Spinal cord (tissue), 10 donors: Measurements from ENCODE around the gene ZBTB40. TPM values are rescaled to one million over a fixed set of nuclear protein-coding genes. Genes with fewer than 3 reads are reported as not detected.

Source experiments
- DNase-seq, 6 donors: peaks; one replicate each; pipeline versions ENCODE4 v3.0.0 to v3.0.0-alpha.2; 2013 to 2015; ENCODE audit warnings: low spot score in 6 of 6, low read depth in 4 of 6
- H3K27ac ChIP-seq: one replicate; pipeline ENCODE4 v1.5.1; 2013; ENCODE audit warnings: low read depth, low read length, control low read depth
- H3K27me3 ChIP-seq: one replicate; pipeline ENCODE4 v1.6.1; 2013; ENCODE audit warnings: low read length; ENCODE audit not compliant: control insufficient read depth, insufficient read depth
- H3K36me3 ChIP-seq: one replicate; pipeline ENCODE4 v1.6.1; 2013; ENCODE audit warnings: low read length; ENCODE audit not compliant: control insufficient read depth, insufficient read depth
- H3K4me1 ChIP-seq: one replicate; pipeline ENCODE4 v1.6.1; 2013; ENCODE audit warnings: low read length; ENCODE audit not compliant: control insufficient read depth, insufficient read depth
- H3K4me3 ChIP-seq: one replicate; pipeline ENCODE4 v1.5.1; 2013; ENCODE audit warnings: low read depth, low read length, control low read depth
- H3K9me3 ChIP-seq: one replicate; pipeline ENCODE4 v1.6.1; 2013; ENCODE audit warnings: low read length; ENCODE audit not compliant: control insufficient read depth, insufficient read depth
- WGBS: methylation state at CpG from one replicate; pipeline ENCODE4 v1.1.5; 2013; ENCODE audit warnings: missing lambda C conversion rate; ENCODE audit not compliant: insufficient coverage; 5-methylcytosine and 5-hydroxymethylcytosine counted together
- polyA plus RNA-seq, 2 donors: library from polyadenylated mRNA; unstranded; fragments of 120-200 nt; gene quantifications; one replicate each; pipeline ENCODE4 v1.2.1, GENCODE V29; 2013; ENCODE audit not compliant: insufficient read length in 2 of 2
- total RNA-seq, 2 donors: library from RNA; depleted of rRNA in 1 of 2; stranded (reverse); fragments of 120-200 nt in 1 of 2; fragments of >200 nt in 1 of 2; gene quantifications; one replicate each; pipeline versions ENCODE4 v1.2.3 to v1.2.4, GENCODE V29; 2013 to 2014
- donor health status: healthy.

ZBTB40 gene
- total and polyA plus RNA-seq, 4 donors, result 13.6 to 19.0 (median 17.7) TPM

GRCh38 chr1:22494943-22495579 lies 43.4 kb downstream of the ZBTB40 start:
- peaks cover 3% of the 10 kb centered on the region for H3K27me3 ChIP-seq
- no peaks in the 10 kb centered on the region for H3K9me3 ChIP-seq
- peaks cover 4% of the 10 kb centered on the region for H3K4me1 ChIP-seq
- DNase-seq, result no peak
- H3K27ac ChIP-seq, result no peak overlapping the region
- no peaks in the 10 kb centered on the region for H3K36me3 ChIP-seq
- 94% methylated on average over 5 of the region's 6 CpGs for WGBS
- H3K4me3 ChIP-seq, result no peak overlapping the region

- DNase-seq, result no peak
- peaks cover 3% of the 10 kb centered on the region for H3K27me3 ChIP-seq
- H3K27ac ChIP-seq, result no peak overlapping the region
- WGBS, result 85% methylated on average over 5 of the region's 7 CpGs
- H3K4me3 ChIP-seq, result no peak overlapping the region
- H3K36me3 ChIP-seq, result no peaks in the 10 kb centered on the region
- H3K9me3 ChIP-seq, result no peaks in the 10 kb centered on the region
- H3K4me1 ChIP-seq, result peaks cover 9% of the 10 kb centered on the region
These were observed 45.0 kb downstream of the ZBTB40 start for GRCh38 chr1:22496536-22497160.

GRCh38 chr1:22498463-22498862 lies 46.8 kb downstream of the ZBTB40 start:
- DNase-seq, result peak in 1 of 6 donors; percentile 66
- no peaks in the 10 kb centered on the region for H3K9me3 ChIP-seq
- 83% methylated on average over 1 of the region's 2 CpGs for WGBS
- H3K36me3 ChIP-seq, result no peaks in the 10 kb centered on the region
- no peak overlapping the region for H3K27ac ChIP-seq
- peaks cover 3% of the 10 kb centered on the region for H3K27me3 ChIP-seq
- no peak overlapping the region for H3K4me3 ChIP-seq
- peaks cover 13% of the 10 kb centered on the region for H3K4me1 ChIP-seq

- no peak overlapping the region for H3K4me3 ChIP-seq
- H3K36me3 ChIP-seq, result no peaks in the 10 kb centered on the region
- H3K4me1 ChIP-seq, result peaks cover 13% of the 10 kb centered on the region
- peaks cover 3% of the 10 kb centered on the region for H3K27me3 ChIP-seq
- no peak overlapping the region for H3K27ac ChIP-seq
- H3K9me3 ChIP-seq, result no peaks in the 10 kb centered on the region
- 75% methylated on average over 1 of the region's 4 CpGs for WGBS
- DNase-seq, result no peak
These were observed 48.4 kb downstream of the ZBTB40 start for GRCh38 chr1:22500058-22500457.

- Histone ChIP-seq H3K4me1 (peaks cover 13% of the 10 kb centered on the region), H3K4me3 (no peak overlapping the region), H3K36me3 (no peaks in the 10 kb centered on the region), H3K9me3 (no peaks in the 10 kb centered on the region), H3K27ac (no peak overlapping the region), H3K27me3 (peaks cover 3% of the 10 kb centered on the region)
- WGBS, result 18% methylated on average over 4 of the region's 6 CpGs
- peak in 4 of 6 donors; percentile 41 to 86 (median 74) for DNase-seq
These were observed 48.8 kb downstream of the ZBTB40 start for GRCh38 chr1:22500471-22500870.

GRCh38 chr1:22502202-22502601 lies 50.6 kb downstream of the ZBTB40 start:
- H3K27ac ChIP-seq, result no peak overlapping the region
- DNase-seq, result peak in 2 of 6 donors; percentile 30 to 52
- WGBS, result no CpG with 5 or more reads among the region's 1 CpG
- H3K4me1 ChIP-seq, result peaks cover 13% of the 10 kb centered on the region
- H3K27me3 ChIP-seq, result peaks cover 3% of the 10 kb centered on the region
- H3K4me3 ChIP-seq, result no peak overlapping the region
- H3K9me3 ChIP-seq, result no peaks in the 10 kb centered on the region
- H3K36me3 ChIP-seq, result no peaks in the 10 kb centered on the region

GRCh38 chr1:22503721-22504410 lies 52.2 kb downstream of the ZBTB40 start:
- no peak overlapping the region for H3K4me3 ChIP-seq
- no peaks in the 10 kb centered on the region for H3K9me3 ChIP-seq
- no peaks in the 10 kb centered on the region for H3K27me3 ChIP-seq
- no peak overlapping the region for H3K27ac ChIP-seq
- 50% methylated on average over 1 of the region's 2 CpGs for WGBS
- peaks cover 16% of the 10 kb centered on the region for H3K4me1 ChIP-seq
- H3K36me3 ChIP-seq, result peaks cover 3% of the 10 kb centered on the region
- DNase-seq, result no peak

- 86% methylated on average over 7 of the region's 8 CpGs for WGBS
- no peaks in the 10 kb centered on the region for H3K27me3 ChIP-seq
- H3K4me1 ChIP-seq, result peaks cover 9% of the 10 kb centered on the region
- peaks cover 3% of the 10 kb centered on the region for H3K36me3 ChIP-seq
- no peak overlapping the region for H3K4me3 ChIP-seq
- H3K9me3 ChIP-seq, result no peaks in the 10 kb centered on the region
- no peak for DNase-seq
- no peak overlapping the region for H3K27ac ChIP-seq
These were observed 54.6 kb downstream of the ZBTB40 start for GRCh38 chr1:22506130-22506692.

GRCh38 chr1:22507587-22507986 lies 55.9 kb downstream of the ZBTB40 start:
- H3K27me3 ChIP-seq, result no peaks in the 10 kb centered on the region
- no peak overlapping the region for H3K27ac ChIP-seq
- H3K36me3 ChIP-seq, result peaks cover 8% of the 10 kb centered on the region
- WGBS, result 45% methylated on average over 10 of the region's 10 CpGs
- peaks cover 8% of the 10 kb centered on the region for H3K4me1 ChIP-seq
- H3K9me3 ChIP-seq, result no peaks in the 10 kb centered on the region
- peak in 1 of 6 donors; percentile 93 for DNase-seq
- H3K4me3 ChIP-seq, result no peak overlapping the region
